HepG2 (cell line): ENCODE data around the gene AP3B1. TPM values are rescaled to one million over a fixed set of nuclear protein-coding genes. Genes with fewer than 3 reads are reported as not detected.
A peak's percentile ranks its signal among the peaks of the same experiment; 100 is the strongest.

Source experiments
- ATAC-seq: fragments of 200-7000 bp; cut with Tn5 transposase; 3 replicates; pipeline ENCODE4 v1.9.1; 2020; ENCODE audit warnings: mild to moderate bottlenecking, moderate library complexity
- BruUV-seq: library from RNA; stranded (reverse); fragments of 400-500 nt; replicated peaks from 2 replicates; lab custom pipeline; 2021; lab: Mats Ljungman, UMichigan
- CTCF ChIA-PET: fragments of 300-600 bp; formaldehyde crosslinking; extraction: SDS; loops from one replicate; lab custom pipeline; 2021; ENCODE audit warnings: low total read pairs, inconsistent platforms, low intra/inter-chr PET ratio; lab: Yijun Ruan, JAX
- POLR2A ChIA-PET: fragments of 350-600 bp; sonication (Branson Sonifier 250); formaldehyde crosslinking; loops from one replicate; lab custom pipeline; 2020; ENCODE audit warnings: antibody characterized with exemption, inconsistent platforms; lab: Yijun Ruan, JAX
- DNase-seq: peaks from one replicate; pipeline ENCODE4 v3.0.0-alpha.2; 2015; ENCODE audit warnings: low spot score
- FAIRE-seq: peaks from 3 replicates; lab custom pipeline; 2011; peaks lifted over from hg19 to GRCh38; lab: Jason Lieb, UNC
- H2AFZ ChIP-seq: one replicate; pipeline ENCODE4 v1.6.1; 2011; ENCODE audit warnings: low read length, inconsistent platforms
- H3K27ac ChIP-seq: fragments of 300-600 bp; 3 replicates; pipeline ENCODE4 v1.8.0; 2011; ENCODE audit warnings: mixed run types, mild to moderate bottlenecking, mixed read lengths, low read length, inconsistent platforms; ENCODE audit not compliant: insufficient read depth; ENCODE audit errors: extremely low read length
- H3K27me3 ChIP-seq, 2 experiments: fragments of 200-600 bp in 1 of 2; 2 replicates in 1 of 2; 3 replicates in 1 of 2; pipeline versions ENCODE4 v1.6.0 to v1.8.0; 2011; ENCODE audit warnings: low read length in 2 of 2, mild to moderate bottlenecking in 2 of 2, moderate library complexity in 2 of 2, inconsistent platforms in 1 of 2; ENCODE audit not compliant: insufficient read depth in 2 of 2, control insufficient read depth in 1 of 2
- H3K36me3 ChIP-seq, 2 experiments: fragments of 200-600 bp in 1 of 2; replicated peaks in 1 of 2; 2 replicates in 1 of 2; 3 replicates in 1 of 2; pipeline versions ENCODE4 v1.5.1 to v1.8.0; 2011; ENCODE audit warnings: low read length in 2 of 2, inconsistent platforms in 1 of 2; ENCODE audit not compliant: insufficient read depth in 2 of 2, control insufficient read depth in 1 of 2
- H3K4me1 ChIP-seq: 2 replicates; pipeline ENCODE4 v1.5.1; 2012; ENCODE audit warnings: low read length, inconsistent platforms; ENCODE audit not compliant: insufficient read depth
- H3K4me2 ChIP-seq: 2 replicates; pipeline ENCODE4 v1.6.0; 2011; ENCODE audit warnings: low read depth, low read length, inconsistent platforms
- H3K4me3 ChIP-seq, 3 experiments: fragments of 200-600 bp in 1 of 3; sonication (generic), shearing (Covaris generic) in 1 of 3; replicated peaks in 1 of 3; 2 replicates each; pipeline ENCODE4 v1.5.1; 2011 to 2016; ENCODE audit warnings: low read length in 3 of 3, inconsistent platforms in 2 of 3, low read depth in 2 of 3, mild to moderate bottlenecking in 2 of 3, control low read depth in 1 of 3, mixed read lengths in 1 of 3; ENCODE audit not compliant: insufficient read depth in 1 of 3
- H3K79me2 ChIP-seq: one replicate; pipeline ENCODE4 v1.6.1; 2011; ENCODE audit warnings: low read length, inconsistent platforms; ENCODE audit not compliant: insufficient read depth
- H3K9ac ChIP-seq: 2 replicates; pipeline ENCODE4 v1.6.0; 2011; ENCODE audit warnings: mild to moderate bottlenecking, low read depth, low read length, inconsistent platforms; ENCODE audit not compliant: insufficient read depth
- H3K9me3 ChIP-seq: 2 replicates; pipeline ENCODE4 v1.5.1; 2012; ENCODE audit warnings: mild to moderate bottlenecking, low read length
- H4K20me1 ChIP-seq: 2 replicates; pipeline ENCODE4 v1.6.0; 2011; ENCODE audit warnings: inconsistent platforms, mild to moderate bottlenecking, low read length, moderate library complexity; ENCODE audit not compliant: insufficient read depth
- AGO2 ChIP-seq: fragments of 200-400 bp; formaldehyde crosslinking; optimal IDR thresholded peaks from 2 replicates; pipeline ENCODE3; 2017; ENCODE audit warnings: mild to moderate bottlenecking, low read depth, low read length, moderate library complexity
- CC2D1A ChIP-seq: sonication (generic); formaldehyde crosslinking; IDR thresholded peaks from 2 replicates; pipeline ENCODE4 v1.8.1; 2023; ENCODE audit warnings: mild to moderate bottlenecking, missing genetic modification reagents
- DNMT3B ChIP-seq: conservative IDR thresholded peaks from 2 replicates; pipeline ENCODE4 v1.6.1; 2016; ENCODE audit warnings: missing biosample characterization, control low read depth
- KLF15 ChIP-seq: sonication (generic); formaldehyde crosslinking; IDR thresholded peaks from 2 replicates; pipeline ENCODE4 v1.8.1; 2023; ENCODE audit warnings: borderline replicate concordance, mild to moderate bottlenecking, inconsistent platforms, missing genetic modification reagents, mixed read lengths
- SIN3B ChIP-seq: fragments of 150-350 bp; IDR thresholded peaks from 2 replicates; pipeline ENCODE4 v1.6.1; 2014; ENCODE audit warnings: low read length
- SSRP1 ChIP-seq: IDR thresholded peaks from 2 replicates; pipeline ENCODE4 v1.6.1; 2016; ENCODE audit warnings: control low read depth
- ZEB1 ChIP-seq: IDR thresholded peaks from 2 replicates; pipeline ENCODE4 v1.6.1; 2012; ENCODE audit warnings: mild to moderate bottlenecking, low read depth, inconsistent platforms; ENCODE audit not compliant: insufficient replicate concordance
- ZFP36 ChIP-seq: fragments of 150-350 bp; IDR thresholded peaks from 2 replicates; pipeline ENCODE4 v1.6.1; 2018; ENCODE audit warnings: borderline replicate concordance, low read length, low read depth; ENCODE audit not compliant: partially characterized antibody
- ZKSCAN1 ChIP-seq: fragments of 150-350 bp; IDR thresholded peaks from 2 replicates; pipeline ENCODE4 v1.6.1; 2014; ENCODE audit warnings: low read length
- ZNF263 ChIP-seq: sonication (generic); formaldehyde crosslinking; IDR thresholded peaks from 2 replicates; pipeline ENCODE4 v1.4.0; 2020; ENCODE audit warnings: missing genetic modification reagents
- WGBS: methylation state at CpG from one replicate; pipeline ENCODE4 v1.1.6; 2017; ENCODE audit warnings: low lambda C conversion rate; 5-methylcytosine and 5-hydroxymethylcytosine counted together
- in situ Hi-C: cut with HindIII; loops from 2 replicates; pipeline ENCODE4 v1.10.0; 2017; ENCODE audit warnings: low pct_unique_long_range_greater_than_20kb; ENCODE audit not compliant: extremely low pct_ligation_motif_present
- intact Hi-C: fragments of 100-400 bp; cut with micrococcal nuclease; formaldehyde crosslinking; loops from one replicate; pipeline ENCODE4 v1.10.0; 2022; ENCODE audit not compliant: unreplicated experiment
- polyA plus RNA-seq, 8 experiments: library from polyadenylated mRNA; depleted of rRNA in 3 of 8; stranded (reverse) in 7 of 8; unstranded in 1 of 8; fragments of >200 nt; fragmentation: Illumina TruSeq in 4 of 8; extraction: Trizol in 4 of 8; gene quantifications; 2 replicates each; pipeline versions ENCODE4 v1.2.1 to v1.2.3, GENCODE V29; 2011 to 2016; ENCODE audit warnings: low read depth in 4 of 8, missing spikeins in 1 of 8, mixed read lengths in 1 of 8; ENCODE audit not compliant: insufficient read depth in 1 of 8
- total RNA-seq, 5 experiments: library from RNA; depleted of rRNA; stranded (reverse); fragments of >200 nt; fragmentation: Illumina TruSeq; extraction: Trizol; gene quantifications; 2 replicates each; pipeline ENCODE4 v1.2.3, GENCODE V29; 2016; ENCODE audit warnings: low read depth in 1 of 5

AP3B1 gene
- total and polyA plus RNA-seq, 2 of the 13 experiments (the other 11 are each of a cell fraction or from before 2014, with no cell fraction given), result 37.7 to 51.2 TPM

GRCh38 chr5:78113689-78114264, 180.7 kb downstream of the AP3B1 start:
- POLR2A ChIA-PET, result no interaction called here
- no peak for ATAC-seq
- no peaks in the 10 kb centered on the region for H3K79me2 ChIP-seq
- intact Hi-C loops, result no loop called here
- no peak overlapping the region for H2AFZ ChIP-seq
- H3K36me3 ChIP-seq, result peaks cover 6 to 23% of the 10 kb centered on the region in 2 experiments; a peak in 4 of 5 replicates
- no peak for TF ChIP-seq ZFP36
- TF ChIP-seq ZNF263 (CRISPR knock-in tag), result 0 out of 2 replicates have a peak, but pooled peaks have one; percentile 34
- in situ Hi-C loops, result no loop called here
- no peak for FAIRE-seq
- no peaks in the 10 kb centered on the region for H4K20me1 ChIP-seq
- H3K27ac ChIP-seq, result no peak overlapping the region
- DNase-seq, result no peak
- no peak overlapping the region for H3K9ac ChIP-seq
- no peaks in the 10 kb centered on the region for H3K27me3 ChIP-seq
- no peaks in the 10 kb centered on the region for H3K9me3 ChIP-seq
- WGBS, result 94% methylated on average over 5 of the region's 5 CpGs
- CTCF ChIA-PET, result no interaction called here
- BruUV-seq, result no TSS peak
- H3K4me1 ChIP-seq, result peaks cover 9% of the 10 kb centered on the region; the same call in 1 of the 2 replicates
- no peak overlapping the region for H3K4me2 ChIP-seq
- no peak overlapping the region for H3K4me3 ChIP-seq

GRCh38 chr5:78112931-78113330, 181.6 kb downstream of the AP3B1 start:
- Histone ChIP-seq H4K20me1 (no peaks in the 10 kb centered on the region), H3K36me3 (peaks cover 6 to 23% of the 10 kb centered on the region in 2 experiments; a peak in 4 of 5 replicates), H3K4me2 (no peak overlapping the region), H3K4me1 (peaks cover 9% of the 10 kb centered on the region; the same call in 1 of the 2 replicates), H3K9ac (no peak overlapping the region), H3K4me3 (no peak overlapping the region), H3K27me3 (no peaks in the 10 kb centered on the region), H3K9me3 (no peaks in the 10 kb centered on the region), H2AFZ (no peak overlapping the region), H3K27ac (no peak overlapping the region), H3K79me2 (no peaks in the 10 kb centered on the region)
- DNase-seq, result no peak
- intact Hi-C loops, result no loop called here
- no peak for TF ChIP-seq AGO2
- no peak for TF ChIP-seq ZEB1
- no peak for TF ChIP-seq SSRP1 (CRISPR knock-in tag)
- TF ChIP-seq ZKSCAN1, result no peak
- TF ChIP-seq CC2D1A (CRISPR knock-in tag), result no peak
- no peak for TF ChIP-seq KLF15 (CRISPR knock-in tag)
- no peak for TF ChIP-seq SIN3B
- no peak for TF ChIP-seq DNMT3B (CRISPR knock-in tag)
- 98% methylated on average over 10 of the region's 10 CpGs for WGBS
- no peak for FAIRE-seq
- in situ Hi-C loops, result no loop called here
- no peak for ATAC-seq
- no TSS peak for BruUV-seq
- POLR2A ChIA-PET, result no interaction called here
- CTCF ChIA-PET, result no interaction called here
